AML-193 (cell line): ENCODE measurements around the gene NPHP4.
"Not testable (repeated sequence)": the region's sequence is repeated elsewhere in the genome, so short reads cannot be mapped to it uniquely, and the experiment has no call there.

ENCODE experiments used
- DNase-seq, 2 experiments: peaks; one replicate each; lab custom pipeline; 2025; lab: John Stamatoyannopoulos, UW

The NPHP4 gene

DNA sequence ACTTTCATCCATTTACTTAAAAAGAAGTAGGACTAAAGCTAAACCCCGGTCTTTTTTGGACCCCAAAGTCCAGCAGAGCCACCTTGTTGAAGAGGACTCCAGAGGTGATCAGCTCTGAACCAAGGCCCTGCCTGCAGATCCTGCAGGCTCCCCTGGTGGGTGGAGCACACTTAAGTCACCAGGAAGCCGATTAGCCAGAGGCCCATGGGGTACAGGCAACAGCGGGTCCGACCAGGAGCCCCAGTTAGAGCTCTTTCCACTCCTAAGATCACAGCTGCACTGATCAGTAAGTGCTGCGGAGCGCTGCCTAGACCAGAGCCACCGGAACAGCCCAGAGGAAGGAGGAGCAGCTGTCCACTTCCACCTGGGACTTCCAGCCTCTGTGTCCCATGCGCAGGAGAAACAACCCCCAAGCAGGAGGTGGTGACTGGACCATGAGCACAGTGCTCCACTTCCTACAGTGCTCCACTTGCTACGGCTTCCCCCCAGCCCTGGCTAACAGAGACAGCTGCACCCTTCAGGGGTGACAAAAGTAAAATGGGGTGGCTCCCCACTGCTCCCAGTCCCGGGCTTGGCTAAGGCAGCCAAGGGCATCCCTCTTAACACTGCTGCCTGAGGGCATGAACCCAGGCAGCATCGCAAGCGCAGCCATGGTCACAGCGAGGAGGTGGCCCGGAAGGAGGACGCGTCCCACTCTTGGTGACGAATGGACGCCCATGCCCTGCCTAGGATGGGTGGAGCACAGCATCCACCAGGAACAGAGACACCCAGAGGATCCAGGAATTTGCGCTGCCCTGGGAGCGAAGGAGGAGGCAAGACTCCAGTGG lies 58.0 kb downstream of the NPHP4 start:
- no peak for DNase-seq

DNA sequence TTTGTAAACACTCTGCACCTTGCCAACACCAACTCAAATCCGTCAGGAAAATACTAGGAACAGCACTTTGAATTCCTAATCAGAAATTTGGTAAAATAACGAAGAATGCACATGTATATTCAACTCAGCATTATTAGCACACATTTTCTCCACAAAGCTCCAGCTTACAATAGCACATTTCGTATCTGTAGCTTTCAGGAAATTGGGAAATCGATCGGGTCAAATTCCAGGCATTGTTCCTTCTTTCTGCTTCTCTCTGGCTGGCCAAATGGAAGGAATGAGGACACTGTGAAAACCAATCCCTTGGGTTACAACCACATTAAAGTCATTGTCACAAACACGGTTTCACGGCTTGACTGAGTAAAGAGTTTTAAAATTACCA lies 58.6 kb downstream of the NPHP4 start:
- DNase-seq: no peak

DNA sequence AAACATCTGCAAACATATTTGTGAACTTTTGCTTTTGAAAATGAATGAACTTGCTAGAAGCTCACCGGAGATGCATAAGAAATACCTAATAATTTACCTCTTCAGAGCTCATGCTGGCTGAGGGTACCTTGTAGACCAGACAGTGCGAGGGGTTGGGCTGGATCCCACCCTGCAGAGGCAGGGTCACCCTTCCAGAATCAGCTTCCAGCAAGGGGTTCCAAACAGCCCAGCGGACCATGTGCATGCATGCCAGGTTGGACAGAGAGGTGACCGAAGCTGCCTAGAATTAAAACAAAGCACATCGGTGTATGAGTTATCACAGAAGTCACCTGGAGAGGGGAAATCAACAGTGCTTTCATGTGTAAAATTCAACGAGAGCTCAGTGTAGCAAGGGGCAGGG lies 59.2 kb downstream of the NPHP4 start:
- DNase-seq: no peak

DNA sequence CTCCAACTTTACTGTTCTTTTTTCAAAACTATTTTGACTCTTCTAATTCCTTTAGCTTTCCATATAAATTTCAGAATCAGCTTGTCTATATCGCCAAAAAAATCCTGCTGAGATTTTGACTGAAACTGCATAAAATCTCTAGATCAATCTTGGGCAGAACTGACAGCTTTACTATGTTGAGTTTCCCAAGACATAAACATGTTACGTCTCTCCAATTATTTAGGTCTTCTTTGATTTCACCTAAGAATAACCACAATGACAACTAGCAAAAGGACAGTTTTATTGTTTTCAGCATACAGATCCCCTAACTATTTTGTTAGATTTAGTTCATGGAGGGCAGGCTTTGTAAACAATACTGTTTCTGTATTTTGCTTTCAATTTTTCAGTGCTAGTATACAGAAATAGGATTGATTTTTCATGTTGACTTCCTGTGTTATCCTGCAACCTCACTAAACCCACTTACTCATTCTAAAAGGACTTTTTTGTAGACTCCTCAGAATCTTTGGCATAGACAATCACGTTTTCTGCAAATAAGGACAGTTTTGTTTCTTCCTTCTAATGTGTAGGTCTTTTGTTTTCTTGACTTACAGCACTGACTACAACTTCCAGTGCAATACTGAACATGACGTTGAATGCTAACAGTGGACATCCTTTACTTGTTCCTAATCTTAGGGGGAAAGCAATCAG lies 63.4 kb downstream of the NPHP4 start:
- no peak for DNase-seq

DNA sequence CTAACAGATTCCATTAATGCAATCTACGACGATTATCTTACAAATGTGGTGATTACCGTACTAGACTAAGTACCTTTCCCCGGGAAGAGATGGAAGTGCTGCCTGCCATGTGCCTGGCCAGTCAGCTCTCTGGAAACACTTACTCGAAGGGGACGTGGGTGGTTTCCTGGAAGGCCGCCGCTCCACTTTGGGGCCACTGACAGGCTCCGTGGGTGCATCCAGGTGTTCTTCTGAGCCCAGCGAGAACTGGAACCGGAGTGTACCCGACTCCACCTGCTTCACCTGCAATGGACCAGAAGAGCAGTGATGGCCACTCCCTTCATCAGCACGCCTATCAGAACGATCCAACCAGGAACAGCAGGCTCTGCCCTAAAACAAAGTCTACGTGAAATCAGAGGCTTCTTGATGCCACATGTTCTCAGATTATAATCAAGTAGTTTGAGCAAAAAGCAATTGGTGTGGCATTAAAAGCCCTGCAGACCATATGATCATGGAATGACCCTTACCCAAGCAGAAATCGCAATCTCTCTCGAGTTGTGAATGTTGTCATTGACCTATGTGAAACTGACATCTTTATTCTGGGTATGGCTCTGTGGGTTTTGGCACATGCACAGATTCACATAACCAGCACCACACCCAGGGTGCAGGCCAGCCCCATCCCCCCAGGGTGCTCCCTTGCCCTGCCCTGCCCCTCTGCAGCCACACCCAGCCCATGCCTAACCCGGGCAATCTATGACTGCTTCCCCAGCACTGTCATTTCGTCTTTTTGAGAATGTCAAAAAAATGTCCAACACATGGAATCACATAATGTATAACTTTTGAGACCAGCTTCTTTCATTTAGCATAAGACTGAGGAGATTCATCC lies 64.5 kb downstream of the NPHP4 start:
- no peak for DNase-seq

DNA sequence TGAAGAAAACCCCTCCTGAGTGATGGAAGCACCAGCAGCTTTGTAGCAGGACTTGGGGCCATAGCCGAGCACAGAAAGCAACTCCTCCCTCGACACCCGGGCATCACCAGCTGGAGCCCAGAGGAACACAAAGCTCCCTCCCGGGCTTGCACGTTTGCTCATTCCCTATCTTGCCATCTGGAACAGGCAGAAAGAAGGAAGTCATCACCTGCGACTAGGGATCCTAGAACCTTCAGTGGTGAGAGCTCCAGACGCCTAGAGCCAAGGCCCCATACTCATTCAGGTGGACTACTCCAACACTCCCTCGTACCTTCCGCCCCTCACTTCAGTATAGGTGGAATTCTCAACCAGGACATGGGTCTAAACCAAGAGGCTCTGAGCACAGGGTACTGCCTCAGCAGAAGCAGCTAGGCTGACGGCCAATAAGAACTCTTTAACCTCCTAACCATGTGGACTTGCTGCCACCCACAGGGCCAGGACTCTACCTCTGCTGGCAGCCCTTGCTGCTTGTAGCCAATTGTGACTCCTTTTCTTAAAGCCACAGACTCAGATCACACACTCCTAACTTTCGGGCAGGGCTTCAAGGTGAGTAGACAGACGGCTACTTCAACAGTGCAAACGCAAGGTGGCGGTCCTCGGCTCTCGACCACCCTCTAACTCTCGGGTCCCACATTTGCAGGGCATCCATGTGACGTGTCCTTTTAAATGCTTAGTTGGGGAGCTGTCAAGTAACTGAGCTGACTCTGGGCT lies 65.4 kb downstream of the NPHP4 start:
- no peak for DNase-seq

DNA sequence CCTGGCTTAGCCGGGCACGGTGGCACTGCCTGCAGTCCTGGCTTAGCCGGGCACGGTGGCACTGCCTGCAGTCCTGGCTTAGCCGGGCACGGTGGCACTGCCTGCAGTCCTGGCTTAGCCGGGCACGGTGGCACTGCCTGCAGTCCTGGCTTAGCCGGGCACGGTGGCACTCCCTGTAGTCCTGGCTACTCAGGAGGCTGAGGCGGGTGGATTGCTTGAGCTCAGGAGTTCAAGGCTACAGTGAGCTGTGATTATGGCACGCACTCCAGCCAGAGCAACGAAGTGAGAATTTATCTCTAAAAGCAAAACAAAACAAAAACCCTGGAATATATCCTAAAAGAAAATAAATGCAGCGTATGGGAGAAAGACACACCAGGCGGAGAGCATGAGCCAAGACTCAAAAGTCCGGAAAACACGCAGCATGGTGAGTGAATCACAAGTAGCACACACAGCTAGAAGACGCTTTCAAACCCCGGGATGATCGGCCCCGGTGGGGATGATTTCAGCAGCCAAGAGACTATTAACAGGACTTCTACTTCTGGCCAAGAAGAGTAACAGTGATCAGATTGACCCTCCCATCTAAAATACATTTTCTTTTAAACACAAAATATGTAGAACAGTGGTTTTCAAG lies 69.4 kb downstream of the NPHP4 start:
- not testable (repeated sequence) for DNase-seq

DNA sequence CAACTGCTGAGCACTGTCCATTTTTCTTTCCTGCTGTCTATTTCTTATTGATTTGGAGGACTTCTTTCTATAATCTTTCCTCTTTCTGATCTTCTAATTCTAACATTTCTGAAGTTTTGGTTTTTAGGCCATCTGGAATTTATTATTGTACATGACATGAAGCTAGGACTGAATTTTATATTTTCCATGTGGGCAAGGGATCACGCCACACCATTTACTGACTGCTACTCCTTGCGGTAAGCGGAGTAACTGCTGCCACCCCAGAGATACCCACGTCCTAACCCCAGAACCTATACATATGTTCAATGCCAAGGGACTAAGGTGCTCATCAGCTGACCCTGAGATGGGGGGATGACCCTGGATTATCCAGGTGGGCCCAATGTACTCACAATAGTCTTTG lies 70.6 kb downstream of the NPHP4 start:
- DNase-seq: no peak

DNA sequence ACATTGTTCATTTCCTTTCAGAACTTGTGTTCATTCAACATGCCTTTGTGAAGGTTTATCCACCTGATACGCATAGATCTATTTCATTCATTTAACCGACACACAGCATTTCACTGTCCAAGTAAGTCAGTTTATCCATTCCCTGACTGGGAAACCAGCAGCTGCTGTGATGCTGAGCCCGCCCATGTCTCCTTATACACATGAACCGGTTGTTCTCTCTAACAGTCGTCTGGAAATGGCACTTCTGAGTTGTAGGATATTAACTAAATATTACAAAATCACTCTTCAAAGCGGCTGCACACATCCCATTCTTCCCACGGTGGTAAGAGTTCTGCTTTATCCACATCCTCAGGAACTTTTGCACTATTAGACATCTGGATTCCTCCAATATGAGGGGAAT lies 71.1 kb downstream of the NPHP4 start:
- no peak for DNase-seq

DNA sequence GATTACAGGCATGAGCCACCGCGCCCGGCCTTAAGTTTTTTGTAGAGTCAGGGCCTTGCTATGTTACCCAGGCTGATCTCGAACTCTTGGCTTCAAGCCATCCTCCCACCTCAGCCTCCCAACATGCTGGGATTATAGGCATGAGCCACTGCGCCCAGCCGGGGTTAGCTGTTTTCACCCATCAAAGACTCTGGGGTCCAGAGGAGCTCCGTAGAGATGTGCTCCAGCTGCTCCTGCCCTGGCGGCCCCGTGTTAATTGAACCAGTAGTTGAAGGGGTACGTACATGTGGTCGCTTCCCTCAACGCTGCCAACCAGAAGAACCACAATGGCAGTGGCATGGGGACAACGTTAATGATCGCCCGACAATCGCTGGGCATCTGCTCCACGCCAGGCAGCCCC lies 72.0 kb downstream of the NPHP4 start:
- no peak for DNase-seq

DNA sequence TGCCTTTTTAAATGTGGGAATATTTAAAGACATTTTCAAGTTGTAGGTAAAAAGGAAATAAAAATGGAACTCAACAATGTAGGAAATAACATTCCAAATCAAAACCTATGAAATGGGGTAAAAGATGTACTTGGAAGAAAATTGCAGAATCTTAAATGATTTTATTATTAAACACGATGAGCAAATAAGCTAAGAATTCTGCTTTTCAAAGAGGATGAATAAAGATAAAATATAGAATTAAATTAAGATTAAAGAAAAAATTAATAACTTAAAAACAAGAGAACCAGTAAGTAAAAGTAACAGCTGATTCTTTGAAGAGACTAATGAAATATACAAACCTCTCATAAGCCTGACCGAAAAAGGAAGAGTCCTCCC lies 74.0 kb downstream of the NPHP4 start:
- DNase-seq: no peak

DNA sequence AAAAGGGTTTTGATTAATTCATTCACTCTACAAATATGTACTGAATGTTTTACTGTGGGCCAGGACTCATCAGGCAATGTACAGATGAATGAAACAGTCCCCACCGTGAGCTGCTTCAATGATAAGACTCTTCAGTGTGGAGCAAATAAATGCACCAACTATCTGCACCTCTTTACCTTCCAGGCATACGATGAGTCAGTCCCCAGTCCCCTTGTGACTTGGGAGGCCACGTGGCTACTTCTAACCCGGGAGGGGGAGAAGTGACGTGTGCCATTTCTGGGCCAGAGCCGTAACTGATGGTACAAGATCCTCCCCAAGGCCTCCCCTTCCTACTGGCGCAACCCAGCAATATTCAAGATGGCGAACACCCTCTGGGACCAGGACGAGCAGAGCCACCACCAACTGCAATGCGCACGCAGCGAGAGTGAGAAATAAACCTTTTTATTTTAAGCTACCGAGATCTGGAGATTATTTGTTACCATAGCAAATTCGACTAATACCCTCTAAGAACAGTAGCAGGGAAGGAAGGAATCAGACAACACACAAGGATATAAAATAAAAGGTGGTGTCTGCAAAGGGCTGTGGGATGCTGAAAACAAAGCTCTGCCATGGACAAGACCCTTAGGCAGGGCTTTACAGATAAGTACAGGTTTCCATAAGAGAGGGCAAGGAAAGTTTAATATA lies 74.5 kb downstream of the NPHP4 start:
- DNase-seq: no peak

DNA sequence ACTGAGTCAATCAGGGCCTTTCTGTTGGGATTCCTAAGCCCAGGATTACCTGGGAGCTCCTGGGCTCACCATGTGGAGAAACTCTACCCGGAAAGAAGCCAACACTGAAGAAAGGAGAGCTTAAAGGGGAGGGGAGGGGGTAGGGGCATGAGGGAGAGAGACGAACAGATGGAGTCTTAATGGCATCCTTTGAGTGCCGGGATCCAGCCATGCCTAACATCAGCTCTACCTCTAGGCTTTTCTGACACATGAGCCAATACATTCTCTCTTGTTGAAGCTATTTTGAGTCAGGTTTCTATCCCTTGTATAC lies 75.0 kb downstream of the NPHP4 start:
- DNase-seq: no peak

DNA sequence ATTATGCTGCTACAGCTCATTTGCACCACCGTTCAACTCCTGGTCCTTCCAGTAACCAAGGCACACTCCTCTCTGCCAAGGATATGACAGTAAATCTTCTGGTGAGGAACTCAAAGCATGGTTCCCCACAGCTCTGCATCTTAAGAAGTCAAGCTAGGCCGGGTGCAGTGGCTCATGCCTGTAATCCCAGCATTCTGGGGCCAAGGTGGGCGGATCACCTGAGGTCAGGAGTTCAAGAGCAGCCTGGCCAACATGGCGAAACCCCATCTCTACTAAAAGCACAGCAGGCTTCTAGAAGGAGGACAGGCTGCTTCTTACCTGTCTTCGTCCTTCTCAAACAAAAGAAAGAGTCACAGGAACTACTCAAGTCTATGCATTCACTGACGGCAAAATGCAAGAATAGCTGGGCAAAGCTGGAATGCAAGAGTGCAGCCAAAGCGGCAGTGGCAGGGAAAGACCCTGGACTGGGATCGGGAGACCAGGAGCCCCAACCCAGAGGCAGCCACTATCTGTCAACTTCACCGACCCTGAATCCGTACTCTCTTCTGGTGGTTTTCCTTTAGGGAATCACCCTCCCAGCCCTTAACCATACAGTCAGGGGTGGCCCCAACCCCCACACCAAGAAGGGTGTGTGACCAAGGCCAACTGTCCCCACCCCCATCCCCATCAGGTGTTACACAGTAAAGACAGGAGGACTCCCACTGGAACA lies 75.5 kb downstream of the NPHP4 start:
- no peak for DNase-seq

DNA sequence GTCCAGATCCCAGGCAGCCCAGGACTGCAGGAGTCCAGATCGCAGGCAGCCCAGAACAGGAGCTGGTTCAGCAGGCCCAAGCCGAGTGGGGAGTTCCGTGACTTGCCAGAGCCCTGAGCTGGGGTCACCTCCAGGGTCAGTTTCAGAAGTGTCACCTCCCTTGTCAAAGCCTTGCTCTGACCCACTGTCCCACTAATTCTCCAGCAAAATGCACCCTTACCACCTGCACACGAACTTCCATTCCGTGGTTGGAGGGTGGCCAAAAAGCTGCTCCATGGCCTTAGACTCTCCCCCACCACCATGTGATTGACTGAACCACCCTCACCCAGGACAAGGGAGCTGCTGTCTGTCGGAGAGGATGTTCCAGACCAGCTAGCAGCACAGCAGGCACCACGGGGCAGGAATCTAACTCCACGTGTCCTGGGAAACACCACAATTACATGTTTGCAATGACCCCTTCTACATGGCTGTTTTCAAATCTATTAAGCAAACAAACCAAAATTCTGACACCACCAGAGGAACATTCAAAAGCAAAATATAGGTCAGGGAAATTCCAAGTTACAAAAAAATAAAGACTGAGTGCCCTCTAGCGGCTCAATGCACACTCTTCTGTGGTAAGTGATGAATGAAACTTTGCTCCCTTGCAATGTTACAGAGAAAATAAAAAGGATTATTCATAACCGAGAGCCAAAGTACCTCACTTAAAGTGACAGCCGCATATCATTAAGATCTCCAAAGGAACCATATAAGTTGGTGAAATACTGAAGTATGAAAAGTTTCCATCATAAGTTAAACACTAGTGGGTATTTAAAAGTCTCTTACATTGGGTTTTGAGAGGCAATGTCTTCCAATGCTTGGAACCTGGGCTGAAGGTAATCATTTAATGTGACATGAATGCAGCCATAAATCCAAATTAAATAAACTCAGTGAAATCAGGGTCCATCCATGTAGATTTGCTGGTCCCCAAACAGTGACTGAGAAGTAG lies 76.3 kb downstream of the NPHP4 start:
- DNase-seq: peak; percentile 4 to 7

DNA sequence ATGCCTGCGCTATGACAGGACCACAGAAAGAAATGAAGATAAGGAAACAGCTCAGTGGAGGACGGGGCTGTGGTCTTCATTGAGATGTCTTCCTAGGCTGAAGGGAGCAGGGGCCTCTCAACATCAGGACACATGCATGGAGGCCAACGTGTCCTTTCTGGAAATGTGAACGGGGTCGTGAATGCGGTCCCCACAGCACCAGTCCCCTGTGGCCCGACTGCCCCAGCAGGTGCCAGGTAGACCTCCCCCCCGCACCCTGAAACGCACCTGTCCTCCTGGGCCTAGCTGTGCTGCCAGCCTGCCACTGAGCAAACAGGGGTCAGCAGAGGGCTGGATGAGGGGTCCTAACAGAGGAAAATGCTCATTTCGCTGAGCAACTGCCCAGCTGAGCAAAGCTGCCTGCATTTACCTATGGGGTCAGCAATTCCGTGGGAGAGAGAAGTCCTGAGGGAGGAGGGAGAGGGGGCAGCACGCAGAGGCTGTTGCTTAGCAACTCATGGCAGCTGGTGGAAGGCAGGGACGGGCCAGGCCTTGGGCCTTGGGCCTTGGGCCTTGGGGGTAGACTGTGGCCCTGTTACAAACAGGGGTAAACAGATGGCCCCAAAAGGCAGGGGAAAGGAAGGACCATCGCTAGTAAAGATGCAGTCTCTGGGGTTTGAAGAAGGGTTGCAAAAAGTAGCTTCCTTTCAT lies 77.4 kb downstream of the NPHP4 start:
- DNase-seq: no peak

DNA sequence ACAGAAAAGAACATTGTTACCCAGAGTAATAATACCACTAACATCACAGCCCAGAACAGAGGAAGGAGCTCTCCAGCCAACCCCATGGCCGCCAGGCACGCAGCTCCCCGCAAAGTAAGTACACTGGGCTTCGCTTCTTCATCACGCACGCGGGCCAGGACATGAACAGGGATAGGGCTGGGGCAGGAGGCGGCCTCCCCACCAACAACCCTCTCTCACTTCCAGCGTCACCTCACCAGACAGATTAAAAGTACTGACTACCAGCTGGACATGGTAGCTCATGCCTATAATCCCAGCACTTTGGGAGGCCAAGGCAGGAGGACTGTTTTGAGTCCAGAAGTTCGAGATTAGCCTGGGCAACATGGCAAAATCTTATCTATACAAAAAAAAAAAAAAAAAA lies 78.3 kb downstream of the NPHP4 start:
- DNase-seq: no peak

DNA sequence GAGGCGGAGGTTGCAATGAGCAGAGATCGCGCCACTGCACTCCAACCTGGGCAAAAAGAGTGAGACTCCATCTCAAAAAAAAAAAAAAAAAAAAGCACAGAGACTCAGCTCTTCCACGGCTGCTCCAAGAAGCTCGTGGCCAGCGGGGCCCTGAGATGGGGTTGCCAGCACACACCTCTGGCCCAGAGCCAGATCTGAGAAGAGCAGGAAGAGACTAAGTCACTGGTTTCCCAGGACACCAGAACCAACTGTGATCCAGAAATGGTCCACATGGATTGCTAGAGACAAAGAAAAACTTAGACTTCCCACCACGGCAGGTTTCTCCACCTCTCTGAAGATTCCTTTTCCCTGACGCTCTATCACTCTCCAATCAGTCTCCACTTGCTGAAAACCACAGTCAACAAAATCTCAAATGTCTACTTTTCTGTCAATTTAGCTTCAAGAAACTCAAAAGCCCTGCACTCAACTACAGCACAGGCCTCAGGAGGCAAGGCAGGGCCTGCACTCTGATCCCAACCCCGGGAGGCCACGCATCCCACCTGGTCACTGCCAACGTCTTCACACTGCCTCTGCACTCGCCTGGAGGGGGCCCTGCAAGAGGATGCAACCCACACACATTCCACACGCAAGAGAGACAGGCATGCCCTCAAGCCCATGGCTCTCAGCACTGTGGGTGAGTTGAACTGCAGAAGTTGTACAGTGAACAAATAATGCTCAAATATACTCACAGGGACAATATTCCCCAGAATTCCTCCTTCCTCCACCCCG lies 79.0 kb downstream of the NPHP4 start:
- DNase-seq: no peak
